ENCODE results near the gene FRMD4A.

The FRMD4A gene

DNA sequence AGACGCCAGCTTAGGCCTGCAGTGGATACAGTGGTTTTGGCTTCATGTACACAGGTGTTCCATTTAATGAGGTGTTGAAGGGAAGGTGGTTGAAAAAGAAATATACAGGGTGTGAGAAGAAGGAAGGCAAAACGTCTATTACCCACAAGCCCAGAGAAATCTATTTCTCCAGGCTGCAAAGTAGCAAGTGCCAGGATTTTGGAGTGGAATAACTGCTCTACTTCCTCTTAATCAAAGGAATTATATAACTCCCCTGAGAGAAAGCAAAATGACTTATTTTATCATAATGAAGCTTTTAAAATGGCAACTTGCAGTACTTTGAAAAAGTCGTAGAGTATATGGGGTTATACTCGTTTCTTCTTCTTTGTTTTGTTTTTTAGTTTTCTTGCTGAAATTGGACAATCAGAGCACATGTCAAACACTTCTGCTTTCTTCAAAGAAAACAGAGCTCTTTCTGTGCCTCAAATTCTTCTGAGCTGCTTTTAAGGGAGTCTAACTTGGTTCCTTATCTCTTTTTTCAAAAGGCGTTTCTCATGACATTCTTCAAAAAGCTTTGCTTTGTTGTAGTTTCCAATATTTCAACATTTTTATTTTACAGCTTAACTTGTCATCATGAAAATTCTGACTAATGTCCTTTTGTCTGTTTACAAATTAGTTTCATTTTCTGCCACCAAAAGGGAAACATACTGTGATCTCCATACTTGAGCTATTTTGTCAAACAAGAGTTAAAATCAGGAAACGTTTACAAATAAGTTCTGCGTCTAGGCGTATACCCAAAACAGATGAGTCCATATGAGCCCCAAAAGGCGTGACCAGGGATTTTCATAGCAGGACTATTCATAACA is 289.7 kb downstream of the FRMD4A start:
- TF ChIP-seq, protein P1, sequence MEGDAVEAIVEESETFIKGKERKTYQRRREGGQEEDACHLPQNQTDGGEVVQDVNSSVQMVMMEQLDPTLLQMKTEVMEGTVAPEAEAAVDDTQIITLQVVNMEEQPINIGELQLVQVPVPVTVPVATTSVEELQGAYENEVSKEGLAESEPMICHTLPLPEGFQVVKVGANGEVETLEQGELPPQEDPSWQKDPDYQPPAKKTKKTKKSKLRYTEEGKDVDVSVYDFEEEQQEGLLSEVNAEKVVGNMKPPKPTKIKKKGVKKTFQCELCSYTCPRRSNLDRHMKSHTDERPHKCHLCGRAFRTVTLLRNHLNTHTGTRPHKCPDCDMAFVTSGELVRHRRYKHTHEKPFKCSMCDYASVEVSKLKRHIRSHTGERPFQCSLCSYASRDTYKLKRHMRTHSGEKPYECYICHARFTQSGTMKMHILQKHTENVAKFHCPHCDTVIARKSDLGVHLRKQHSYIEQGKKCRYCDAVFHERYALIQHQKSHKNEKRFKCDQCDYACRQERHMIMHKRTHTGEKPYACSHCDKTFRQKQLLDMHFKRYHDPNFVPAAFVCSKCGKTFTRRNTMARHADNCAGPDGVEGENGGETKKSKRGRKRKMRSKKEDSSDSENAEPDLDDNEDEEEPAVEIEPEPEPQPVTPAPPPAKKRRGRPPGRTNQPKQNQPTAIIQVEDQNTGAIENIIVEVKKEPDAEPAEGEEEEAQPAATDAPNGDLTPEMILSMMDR (IDR thresholded peaks at IDR 0.05; ENCODE audit: poor library complexity, severe bottlenecking), result no peak
- Histone ChIP-seq H3K27ac (ENCODE audit: poor library complexity, severe bottlenecking) (no peak overlapping the region), H3K9me3 (ENCODE audit: severe bottlenecking) (no peaks in the 10 kb centered on the region), H3K4me3 (ENCODE audit: severe bottlenecking) (no peak overlapping the region), H3K36me3 (ENCODE audit: low read depth) (no peaks in the 10 kb centered on the region), H3K4me1 (ENCODE audit: insufficient read depth, poor library complexity, severe bottlenecking) (peaks cover 5% of the 10 kb centered on the region), H3K27me3 (ENCODE audit: insufficient read depth, poor library complexity, severe bottlenecking) (no peaks in the 10 kb centered on the region)
- ATAC-seq (ENCODE audit: low read depth) (no peak), DNase-seq (ENCODE audit: low spot score) (no peak)

DNA sequence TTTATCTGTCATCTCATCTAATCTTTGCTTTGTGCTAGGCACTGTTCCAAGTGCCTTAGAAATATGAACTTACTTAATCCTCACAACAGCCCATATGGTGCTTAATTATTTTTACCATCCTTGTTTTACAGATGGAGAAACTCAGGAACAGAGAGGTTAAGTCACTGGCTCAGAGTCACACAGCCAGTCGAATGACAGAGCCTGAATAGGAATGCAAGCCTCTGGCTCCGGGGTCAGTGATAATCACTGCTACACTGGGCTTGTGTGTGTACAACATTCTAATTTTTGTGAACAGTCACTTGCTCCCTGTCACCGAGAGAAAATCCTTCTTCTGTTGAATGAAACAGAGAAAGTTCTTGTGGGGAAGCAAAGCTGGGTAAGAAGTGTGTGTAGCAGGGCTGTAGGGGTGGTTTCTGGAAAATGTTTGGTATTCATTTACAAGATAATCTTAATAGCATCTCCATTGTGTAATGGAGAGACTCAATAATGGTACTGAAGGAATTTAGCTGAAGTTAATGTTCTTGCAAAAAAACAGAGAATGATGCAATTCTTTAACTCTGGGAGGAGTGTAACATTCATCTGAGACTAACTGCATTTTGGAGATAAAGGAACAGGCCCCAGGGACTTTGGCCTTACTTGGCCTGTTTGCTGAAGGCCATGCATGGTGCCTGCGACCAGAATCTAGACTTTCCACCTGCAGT is 290.6 kb downstream of the FRMD4A start:
- Histone ChIP-seq H3K9me3 (ENCODE audit: severe bottlenecking) (no peaks in the 10 kb centered on the region), H3K36me3 (ENCODE audit: low read depth) (no peaks in the 10 kb centered on the region), H3K27me3 (ENCODE audit: insufficient read depth, poor library complexity, severe bottlenecking) (no peaks in the 10 kb centered on the region), H3K4me1 (ENCODE audit: insufficient read depth, poor library complexity, severe bottlenecking) (peaks cover 5% of the 10 kb centered on the region), H3K27ac (ENCODE audit: poor library complexity, severe bottlenecking) (no peak overlapping the region), H3K4me3 (ENCODE audit: severe bottlenecking) (no peak overlapping the region)
- ATAC-seq (ENCODE audit: low read depth) (no peak), DNase-seq (ENCODE audit: low spot score) (no peak)
- TF ChIP-seq, protein P1 (IDR thresholded peaks at IDR 0.05; ENCODE audit: poor library complexity, severe bottlenecking), result no peak

DNA sequence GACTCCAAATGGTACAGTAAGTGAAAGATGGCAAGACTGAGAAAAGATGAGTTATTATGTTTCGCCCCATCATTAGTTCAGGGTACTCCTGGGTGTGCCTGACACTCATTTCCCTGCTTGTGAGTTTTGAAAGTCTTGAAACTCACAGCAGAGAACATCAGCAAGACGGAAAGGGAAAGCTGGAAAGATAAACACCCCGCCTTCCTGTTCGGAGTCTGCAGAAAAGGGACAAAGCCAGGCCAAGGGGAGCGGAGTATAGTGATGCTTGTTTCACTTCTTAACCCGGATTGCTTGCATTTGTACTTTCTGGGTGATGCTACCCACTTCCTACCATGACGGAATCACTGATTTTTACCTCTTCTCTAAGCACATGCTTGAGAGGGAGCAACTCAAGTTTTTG is 294.5 kb downstream of the FRMD4A start:
- no peaks in the 10 kb centered on the region for H3K9me3 ChIP-seq (ENCODE audit: severe bottlenecking)
- H3K36me3 ChIP-seq (ENCODE audit: low read depth), result no peaks in the 10 kb centered on the region
- H3K4me3 ChIP-seq (ENCODE audit: severe bottlenecking), result no peak overlapping the region
- DNase-seq (ENCODE audit: low spot score) (no peak), ATAC-seq (ENCODE audit: low read depth) (no peak)
- peaks cover under 1% of the 10 kb centered on the region for H3K4me1 ChIP-seq (ENCODE audit: insufficient read depth, poor library complexity, severe bottlenecking)
- TF ChIP-seq, protein P1 (IDR thresholded peaks at IDR 0.05; ENCODE audit: poor library complexity, severe bottlenecking), result no peak
- no peak overlapping the region for H3K27ac ChIP-seq (ENCODE audit: poor library complexity, severe bottlenecking)
- no peaks in the 10 kb centered on the region for H3K27me3 ChIP-seq (ENCODE audit: insufficient read depth, poor library complexity, severe bottlenecking)

DNA sequence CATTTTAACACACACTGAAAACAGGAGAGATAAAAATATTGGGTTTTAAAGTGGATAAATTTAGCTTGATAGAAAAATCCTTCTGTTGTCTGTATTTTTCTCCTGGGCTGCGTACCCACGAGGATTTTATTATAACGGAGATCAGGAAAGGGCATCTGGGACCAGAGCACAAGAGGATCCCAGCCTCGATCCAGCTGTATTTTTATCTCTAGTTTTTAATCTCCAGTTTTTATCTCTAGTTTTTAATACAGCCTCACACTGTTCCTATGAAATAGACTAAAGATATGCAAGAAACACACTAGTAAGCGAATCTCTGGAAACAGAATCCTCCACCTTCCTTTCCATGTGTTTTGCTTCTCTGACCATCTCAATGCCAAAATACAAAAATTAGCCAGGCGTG is 295.2 kb downstream of the FRMD4A start:
- no peaks in the 10 kb centered on the region for H3K27me3 ChIP-seq (ENCODE audit: insufficient read depth, poor library complexity, severe bottlenecking)
- DNase-seq (ENCODE audit: low spot score), result no peak
- TF ChIP-seq, protein P1 (IDR thresholded peaks at IDR 0.05; ENCODE audit: poor library complexity, severe bottlenecking), result no peak
- H3K9me3 ChIP-seq (ENCODE audit: severe bottlenecking), result no peaks in the 10 kb centered on the region
- H3K27ac ChIP-seq (ENCODE audit: poor library complexity, severe bottlenecking), result no peak overlapping the region
- H3K4me3 ChIP-seq (ENCODE audit: severe bottlenecking), result no peak overlapping the region
- H3K36me3 ChIP-seq (ENCODE audit: low read depth), result no peaks in the 10 kb centered on the region
- no peaks in the 10 kb centered on the region for H3K4me1 ChIP-seq (ENCODE audit: insufficient read depth, poor library complexity, severe bottlenecking)
- ATAC-seq (ENCODE audit: low read depth), result no peak
